MM.1S (cell line): Measurements from ENCODE around the gene BCL2.

Experiments used
- DNase-seq: peaks from one replicate; pipeline ENCODE4 v3.0.0-alpha.2; 2015
- H2AFZ ChIP-seq: fragments of 300-600 bp; sonication (generic); 2 replicates; pipeline ENCODE4 v1.6.0; 2016; ENCODE audit warnings: antibody characterized with exemption, low read length
- H3F3A ChIP-seq: fragments of 300-600 bp; sonication (generic); 2 replicates; pipeline ENCODE4 v1.6.1; 2016; ENCODE audit warnings: mild to moderate bottlenecking, antibody characterized with exemption, low read length, moderate library complexity, mixed read lengths; ENCODE audit not compliant: insufficient read depth
- H3K27ac ChIP-seq: fragments of 300-600 bp; sonication (generic); 2 replicates; pipeline ENCODE4 v1.5.1; 2016; ENCODE audit warnings: mild to moderate bottlenecking, low read length
- H3K27me3 ChIP-seq: fragments of 300-600 bp; sonication (generic); replicated peaks from 2 replicates; pipeline ENCODE4 v1.6.0; 2016; ENCODE audit warnings: low read length; ENCODE audit not compliant: insufficient read depth
- H3K36me3 ChIP-seq: fragments of 300-600 bp; sonication (generic); replicated peaks from 2 replicates; pipeline ENCODE4 v1.6.1; 2016; ENCODE audit warnings: mild to moderate bottlenecking, low read length, mixed read lengths; ENCODE audit not compliant: insufficient read depth
- H3K4me1 ChIP-seq: fragments of 300-600 bp; sonication (generic); 2 replicates; pipeline ENCODE4 v1.6.1; 2016; ENCODE audit warnings: low read length, mixed read lengths
- H3K4me2 ChIP-seq: fragments of 300-600 bp; sonication (generic); 2 replicates; pipeline ENCODE4 v1.6.0; 2016; ENCODE audit warnings: low read depth, low read length
- H3K4me3 ChIP-seq: fragments of 300-600 bp; sonication (generic); 2 replicates; pipeline ENCODE4 v1.5.1; 2016; ENCODE audit warnings: low read length, mixed read lengths
- H3K79me2 ChIP-seq: fragments of 300-600 bp; sonication (generic); 2 replicates; pipeline ENCODE4 v1.6.1; 2016; ENCODE audit warnings: mixed run types, low read length, mixed read lengths
- H3K9ac ChIP-seq: fragments of 300-600 bp; sonication (generic); 2 replicates; pipeline ENCODE4 v1.6.1; 2016; ENCODE audit warnings: low read length, mixed read lengths
- H3K9me2 ChIP-seq: fragments of 300-600 bp; sonication (generic); replicated peaks from 2 replicates; pipeline ENCODE4 v1.6.1; 2016; ENCODE audit warnings: mild to moderate bottlenecking, low read length, mixed read lengths; ENCODE audit not compliant: insufficient read depth
- H3K9me3 ChIP-seq: fragments of 300-600 bp; sonication (generic); replicated peaks from 2 replicates; pipeline ENCODE4 v1.6.1; 2016; ENCODE audit warnings: mild to moderate bottlenecking, low read length, mixed read lengths; ENCODE audit not compliant: insufficient read depth
- H4K20me1 ChIP-seq: fragments of 300-600 bp; sonication (generic); 2 replicates; pipeline ENCODE4 v1.6.1; 2016; ENCODE audit warnings: mild to moderate bottlenecking, low read length, moderate library complexity, mixed read lengths; ENCODE audit not compliant: insufficient read depth
- EZH2 ChIP-seq: fragments of 300-600 bp; sonication (generic); optimal IDR thresholded peaks from 2 replicates; pipeline ENCODE3; 2017; ENCODE audit warnings: low read depth, mild to moderate bottlenecking, antibody characterized with exemption, low read length, mixed read lengths
- EZH2phosphoT487 ChIP-seq: fragments of 300-600 bp; sonication (generic); IDR thresholded peaks from 2 replicates; pipeline ENCODE4 v1.6.1; 2018; ENCODE audit warnings: antibody characterized with exemption, low read length
- TF ChIP-seq, protein P1 (sequence below): fragments of 300-600 bp; sonication (generic); IDR thresholded peaks from 2 replicates; pipeline ENCODE4 v1.5.1; 2016; ENCODE audit warnings: antibody characterized with exemption, low read length, mixed read lengths

The BCL2 gene

DNA sequence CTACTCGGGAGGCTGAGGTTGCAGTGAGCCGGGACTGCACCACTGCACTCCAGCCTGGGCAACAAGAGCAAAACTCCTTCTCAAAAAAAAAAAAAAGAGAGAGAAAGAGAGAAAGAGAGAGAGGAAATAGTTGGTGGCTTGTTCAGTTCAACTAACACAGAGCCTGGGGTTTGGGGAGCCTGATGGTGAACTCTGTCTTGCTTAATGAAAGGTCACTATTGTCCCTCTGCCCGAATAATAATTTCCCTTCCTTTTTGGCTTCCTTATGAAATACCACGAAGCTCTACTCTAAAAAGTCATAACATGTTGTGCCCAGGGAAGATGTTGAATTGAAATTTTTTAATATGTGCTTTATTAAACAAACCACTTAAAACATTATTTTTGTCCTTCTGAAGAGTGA, 17.3 kb downstream of the BCL2 start:
- Histone ChIP-seq H3K36me3 (peaks cover 4% of the 10 kb centered on the region; the same call in 1 of the 2 replicates), H4K20me1 (no peaks in the 10 kb centered on the region), H3F3A (peaks cover 6% of the 10 kb centered on the region; the same call in 1 of the 2 replicates), H2AFZ (no peak overlapping the region), H3K4me3 (no peak overlapping the region), H3K9me3 (no peaks in the 10 kb centered on the region), H3K9ac (no peak overlapping the region), H3K4me2 (no peak overlapping the region), H3K4me1 (no peaks in the 10 kb centered on the region), H3K79me2 (peaks cover 100% of the 10 kb centered on the region), H3K27me3 (no peaks in the 10 kb centered on the region), H3K27ac (no peak overlapping the region), H3K9me2 (no peaks in the 10 kb centered on the region)
- DNase-seq: no peak
- TF ChIP-seq, protein P1, sequence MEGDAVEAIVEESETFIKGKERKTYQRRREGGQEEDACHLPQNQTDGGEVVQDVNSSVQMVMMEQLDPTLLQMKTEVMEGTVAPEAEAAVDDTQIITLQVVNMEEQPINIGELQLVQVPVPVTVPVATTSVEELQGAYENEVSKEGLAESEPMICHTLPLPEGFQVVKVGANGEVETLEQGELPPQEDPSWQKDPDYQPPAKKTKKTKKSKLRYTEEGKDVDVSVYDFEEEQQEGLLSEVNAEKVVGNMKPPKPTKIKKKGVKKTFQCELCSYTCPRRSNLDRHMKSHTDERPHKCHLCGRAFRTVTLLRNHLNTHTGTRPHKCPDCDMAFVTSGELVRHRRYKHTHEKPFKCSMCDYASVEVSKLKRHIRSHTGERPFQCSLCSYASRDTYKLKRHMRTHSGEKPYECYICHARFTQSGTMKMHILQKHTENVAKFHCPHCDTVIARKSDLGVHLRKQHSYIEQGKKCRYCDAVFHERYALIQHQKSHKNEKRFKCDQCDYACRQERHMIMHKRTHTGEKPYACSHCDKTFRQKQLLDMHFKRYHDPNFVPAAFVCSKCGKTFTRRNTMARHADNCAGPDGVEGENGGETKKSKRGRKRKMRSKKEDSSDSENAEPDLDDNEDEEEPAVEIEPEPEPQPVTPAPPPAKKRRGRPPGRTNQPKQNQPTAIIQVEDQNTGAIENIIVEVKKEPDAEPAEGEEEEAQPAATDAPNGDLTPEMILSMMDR: no peak
- TF ChIP-seq EZH2: no peak
- TF ChIP-seq EZH2phosphoT487: no peak

DNA sequence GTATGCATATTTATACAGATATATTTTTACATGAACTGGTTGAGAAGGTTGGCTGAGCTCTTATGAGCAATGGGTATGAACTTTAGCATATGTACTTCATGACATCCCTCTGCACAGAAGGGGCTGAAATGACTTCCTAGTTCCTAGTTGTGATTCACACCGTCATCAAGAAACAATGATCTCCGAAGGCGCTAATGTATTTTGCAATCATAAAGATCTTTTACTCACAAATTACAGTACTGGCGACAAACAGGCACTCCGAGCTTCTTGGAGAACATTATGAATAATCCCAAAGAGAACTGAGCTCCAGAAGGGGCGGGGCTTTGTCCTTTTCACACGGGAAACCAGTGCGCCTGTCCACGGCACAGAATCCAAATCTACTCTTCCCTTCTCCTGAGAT, 18.1 kb downstream of the BCL2 start:
- Histone ChIP-seq H3K4me3 (no peak overlapping the region), H3K36me3 (peaks cover 4% of the 10 kb centered on the region; the same call in 1 of the 2 replicates), H4K20me1 (no peaks in the 10 kb centered on the region), H3K27ac (no peak overlapping the region), H3K4me2 (no peak overlapping the region), H3K27me3 (no peaks in the 10 kb centered on the region), H3K9me3 (no peaks in the 10 kb centered on the region), H3K79me2 (peaks cover 99% of the 10 kb centered on the region), H3K9ac (no peak overlapping the region), H3F3A (peaks cover 6% of the 10 kb centered on the region; the same call in 1 of the 2 replicates), H3K4me1 (no peaks in the 10 kb centered on the region), H2AFZ (no peak overlapping the region), H3K9me2 (no peaks in the 10 kb centered on the region)
- DNase-seq: no peak
- TF ChIP-seq, protein P1: no peak
- no peak for TF ChIP-seq EZH2phosphoT487
- no peak for TF ChIP-seq EZH2

DNA sequence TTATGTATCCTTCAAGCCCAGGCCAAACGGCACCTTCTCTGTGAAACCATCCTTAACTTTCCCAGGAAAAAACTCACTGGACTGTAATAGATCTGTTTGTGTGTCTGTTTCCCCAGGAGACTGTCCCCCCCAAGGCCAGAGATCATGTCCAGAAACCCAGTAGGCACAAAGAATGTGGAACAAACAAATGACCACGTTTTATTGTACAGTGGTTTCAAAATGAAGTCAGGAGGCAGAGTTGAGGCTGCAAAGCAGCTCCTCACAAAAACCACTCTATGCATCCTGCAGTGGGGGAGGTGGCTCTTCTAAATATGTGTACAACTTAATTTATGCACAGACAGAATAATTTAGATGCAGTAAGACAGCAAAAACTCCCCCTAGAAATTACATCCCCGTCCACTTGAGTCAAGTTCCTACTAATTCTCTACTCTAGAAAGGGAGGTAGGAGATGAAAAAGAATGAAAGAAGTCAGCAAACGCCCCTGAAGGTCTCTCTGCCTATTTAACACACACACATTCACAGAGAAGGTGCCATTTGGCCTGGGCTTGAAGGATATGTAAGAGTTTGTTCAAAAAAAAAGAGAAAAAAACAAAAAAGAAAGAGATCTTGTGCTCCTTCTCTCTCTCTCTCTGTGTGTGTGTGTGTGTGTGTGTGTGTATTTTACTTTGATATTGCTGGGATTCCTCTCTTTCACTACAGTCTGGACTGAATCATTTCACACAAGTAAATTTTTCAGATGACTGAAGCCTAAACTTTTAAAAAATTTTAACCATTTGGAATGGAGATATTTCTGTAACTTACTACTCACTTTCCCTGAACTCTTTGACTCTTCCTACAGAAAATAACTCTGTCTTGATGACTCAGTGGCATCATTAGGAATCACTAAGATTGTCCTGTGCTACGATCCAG, 19.5 kb downstream of the BCL2 start:
- H3K4me2 ChIP-seq: no peak overlapping the region
- DNase-seq: no peak
- peaks cover 6% of the 10 kb centered on the region; the same call in 1 of the 2 replicates for H3F3A ChIP-seq
- H3K36me3 ChIP-seq: peaks cover 4% of the 10 kb centered on the region; the same call in 1 of the 2 replicates
- H4K20me1 ChIP-seq: no peaks in the 10 kb centered on the region
- H3K4me3 ChIP-seq: no peak overlapping the region
- no peak overlapping the region for H2AFZ ChIP-seq
- no peak for TF ChIP-seq EZH2phosphoT487
- TF ChIP-seq, protein P1: no peak
- no peak for TF ChIP-seq EZH2
- no peak overlapping the region for H3K9ac ChIP-seq
- no peaks in the 10 kb centered on the region for H3K27me3 ChIP-seq
- no peaks in the 10 kb centered on the region for H3K4me1 ChIP-seq
- H3K27ac ChIP-seq: no peak overlapping the region
- no peaks in the 10 kb centered on the region for H3K9me2 ChIP-seq
- H3K9me3 ChIP-seq: no peaks in the 10 kb centered on the region
- peaks cover 99% of the 10 kb centered on the region for H3K79me2 ChIP-seq
